GM12878 (cell line): Measurements from ENCODE around the gene GADL1. TPM values are rescaled to one million over a fixed set of nuclear protein-coding genes. Genes with fewer than 3 reads are reported as not detected.

Experiments
- ATAC-seq: fragments of 200-7000 bp; cut with Tn5 transposase; 3 replicates; pipeline ENCODE4 v1.9.1; 2020; ENCODE audit warnings: mild to moderate bottlenecking, moderate library complexity
- BruUV-seq: library from RNA; stranded (reverse); fragments of 400-500 nt; replicated peaks from 2 replicates; lab custom pipeline; 2021; lab: Mats Ljungman, UMichigan
- CTCF ChIA-PET: fragments of 300-600 bp; sonication (Branson Sonifier 250); formaldehyde crosslinking; extraction: SDS; loops from one replicate; lab custom pipeline; 2021; ENCODE audit warnings: inconsistent platforms; lab: Yijun Ruan, JAX
- POLR2A ChIA-PET: fragments of 350-600 bp; formaldehyde crosslinking; extraction: SDS; loops from one replicate; lab custom pipeline; 2021; ENCODE audit warnings: inconsistent platforms; lab: Charles Lee
- RAD21 ChIA-PET: fragments of 300-600 bp; sonication (Branson Sonifier 250); formaldehyde crosslinking; loops from one replicate; lab custom pipeline; 2023; ENCODE audit warnings: antibody characterized with exemption; ENCODE audit not compliant: unreplicated experiment; lab: Charles Lee
- SMC1A ChIA-PET: fragments of 300-600 bp; sonication (Branson Sonifier 250); formaldehyde crosslinking; loops from one replicate; lab custom pipeline; 2023; ENCODE audit not compliant: unreplicated experiment, uncharacterized antibody; lab: Charles Lee
- DNase-seq: peaks from one replicate; pipeline ENCODE4 v3.0.0-alpha.2; 2011; ENCODE audit warnings: low read depth, low spot score
- FAIRE-seq: peaks from 3 replicates; lab custom pipeline; 2011; peaks lifted over from hg19 to GRCh38; lab: Jason Lieb, UNC
- H2AFZ ChIP-seq: 2 replicates; pipeline ENCODE4 v1.6.0; 2011; ENCODE audit warnings: low read depth, low read length, control low read depth; ENCODE audit not compliant: control insufficient read depth
- H3K27ac ChIP-seq: 2 replicates; pipeline ENCODE4 v1.5.1; 2011; ENCODE audit warnings: control low read depth; ENCODE audit not compliant: control insufficient read depth, insufficient read depth
- H3K27me3 ChIP-seq, 2 experiments: replicated peaks in 1 of 2; 2 replicates each; pipeline versions ENCODE4 v1.6.0 to v1.6.1; 2011; ENCODE audit warnings: low read length in 1 of 2; ENCODE audit not compliant: control insufficient read depth in 2 of 2, insufficient read depth in 2 of 2
- H3K36me3 ChIP-seq, 2 experiments: 2 replicates each; pipeline ENCODE4 v1.5.1; 2011; ENCODE audit warnings: low read length in 1 of 2; ENCODE audit not compliant: control insufficient read depth in 2 of 2, insufficient read depth in 2 of 2
- H3K4me1 ChIP-seq: 2 replicates; pipeline ENCODE4 v1.6.1; 2011; ENCODE audit warnings: mild to moderate bottlenecking, low read length, moderate library complexity, mixed read lengths; ENCODE audit not compliant: control insufficient read depth, insufficient read depth
- H3K4me2 ChIP-seq: 2 replicates; pipeline ENCODE4 v1.6.0; 2011; ENCODE audit warnings: control low read depth; ENCODE audit not compliant: control insufficient read depth, insufficient read depth
- H3K4me3 ChIP-seq: fragments of 200-600 bp; sonication (generic); 2 replicates; pipeline ENCODE4 v1.5.1; 2016
- H3K79me2 ChIP-seq: 2 replicates; pipeline ENCODE4 v1.6.0; 2011; ENCODE audit warnings: low read length; ENCODE audit not compliant: control insufficient read depth, insufficient read depth
- H3K9ac ChIP-seq: 2 replicates; pipeline ENCODE4 v1.8.0; 2011; ENCODE audit warnings: low read length, control low read depth, mixed read lengths; ENCODE audit not compliant: control insufficient read depth, insufficient read depth
- H3K9me3 ChIP-seq: replicated peaks from 3 replicates; pipeline ENCODE4 v1.5.1; 2011; ENCODE audit warnings: mild to moderate bottlenecking, low read length; ENCODE audit not compliant: control insufficient read depth, insufficient read depth
- H4K20me1 ChIP-seq: 2 replicates; pipeline ENCODE4 v1.6.0; 2011; ENCODE audit not compliant: control insufficient read depth, insufficient read depth
- ASH2L ChIP-seq: fragments of 300-600, 200-600 bp; sonication (generic); IDR thresholded peaks from 2 replicates; pipeline ENCODE4 v1.6.1; 2017; ENCODE audit warnings: low read depth, mild to moderate bottlenecking, borderline replicate concordance
- BCLAF1 ChIP-seq: fragments of 450-650 bp; IDR thresholded peaks from 2 replicates; pipeline ENCODE4 v1.6.1; 2017; ENCODE audit warnings: antibody characterized with exemption, mild to moderate bottlenecking, moderate library complexity
- ESRRA ChIP-seq: IDR thresholded peaks from 2 replicates; pipeline ENCODE4 v1.6.1; 2012; ENCODE audit warnings: mild to moderate bottlenecking, low read length, improper control_type of control experiment
- MEF2B ChIP-seq: fragments of 450-650 bp; IDR thresholded peaks from 2 replicates; pipeline ENCODE4 v1.6.1; 2018; ENCODE audit warnings: mild to moderate bottlenecking, moderate library complexity; ENCODE audit not compliant: partially characterized antibody, poor library complexity, severe bottlenecking
- MYB ChIP-seq: fragments of 150-350 bp; IDR thresholded peaks from 2 replicates; pipeline ENCODE4 v1.6.1; 2014; ENCODE audit warnings: mild to moderate bottlenecking, low read depth, low read length, borderline replicate concordance
- NKRF ChIP-seq: fragments of 450-650 bp; conservative IDR thresholded peaks from 2 replicates; pipeline ENCODE4 v1.6.1; 2017; ENCODE audit warnings: mild to moderate bottlenecking, moderate library complexity
- NRF1 ChIP-seq: conservative IDR thresholded peaks from 2 replicates; pipeline ENCODE4 v1.6.1; 2011; ENCODE audit warnings: mild to moderate bottlenecking, low read depth, low read length, improper control_type of control experiment
- RAD51 ChIP-seq: fragments of 450-650 bp; IDR thresholded peaks from 2 replicates; pipeline ENCODE4 v1.6.1; 2016; ENCODE audit warnings: moderate library complexity, mild to moderate bottlenecking, inconsistent platforms
- RCOR1 ChIP-seq: conservative IDR thresholded peaks from 2 replicates; pipeline ENCODE4 v1.6.1; 2012; ENCODE audit warnings: low read depth, low read length, improper control_type of control experiment
- STAT3 ChIP-seq: IDR thresholded peaks from 2 replicates; pipeline ENCODE4 v1.6.1; 2011; ENCODE audit warnings: low read depth, low read length, improper control_type of control experiment
- YY1 ChIP-seq: IDR thresholded peaks from 2 replicates; pipeline ENCODE4 v1.6.1; 2011; ENCODE audit warnings: low read depth, mild to moderate bottlenecking, low read length
- WGBS: methylation state at CpG from one replicate; pipeline ENCODE4 v1.1.6; 2016; ENCODE audit warnings: low lambda C conversion rate; ENCODE audit not compliant: insufficient replicate concordance, insufficient coverage; ENCODE audit errors: missing lambda C conversion rate; 5-methylcytosine and 5-hydroxymethylcytosine counted together
- in situ Hi-C: fragments of 300-500 bp; cut with MboI; formaldehyde crosslinking; loops from 9 replicates; pipeline ENCODE4 v1.14.3; 2018; ENCODE audit warnings: mixed read lengths
- intact Hi-C: fragments of 100-400 bp; cut with micrococcal nuclease; formaldehyde crosslinking; loops from one replicate; pipeline ENCODE4 v1.14.2; 2022; ENCODE audit not compliant: unreplicated experiment
- polyA plus RNA-seq, 11 experiments: library from polyadenylated mRNA; depleted of rRNA in 4 of 11; unstranded in 6 of 11; stranded (reverse) in 5 of 11; fragments of >200 nt; fragmentation: Nextera tagmentation in 4 of 11; fragmentation: Illumina TruSeq in 1 of 11; extraction: Ambion mirVana in 4 of 11; extraction: Trizol in 1 of 11; gene quantifications; 1 replicate in 1 of 11; 2 replicates in 10 of 11; pipeline versions ENCODE4 v1.2.1 to v1.2.3, GENCODE V29; 2011 to 2016; ENCODE audit warnings: inconsistent platforms in 2 of 11, missing spikeins in 2 of 11, low read depth in 1 of 11
- total RNA-seq, 4 experiments: library from RNA; depleted of rRNA in 3 of 4; stranded (reverse); fragments of >200 nt in 3 of 4; fragmentation: Illumina TruSeq in 1 of 4; extraction: Trizol in 1 of 4; gene quantifications; 2 replicates each; pipeline versions ENCODE4 v1.2.1 to v1.2.3, GENCODE V29; 2013 to 2021
- TF ChIP-seq, protein P1 (sequence below): fragments of 450-650 bp; IDR thresholded peaks from 2 replicates; pipeline ENCODE4 v1.6.1; 2014; ENCODE audit warnings: mild to moderate bottlenecking

Gene GADL1
- total and polyA plus RNA-seq, 10 of the 15 experiments (the other 5 are each of a cell fraction or from before 2014, with no cell fraction given): 0.04 TPM; not detected in 9

- intact Hi-C loops (no loop called here), in situ Hi-C loops (no loop called here)
- Histone ChIP-seq H3K4me3 (no peak overlapping the region), H2AFZ (no peak overlapping the region), H4K20me1 (no peaks in the 10 kb centered on the region), H3K4me1 (no peaks in the 10 kb centered on the region), H3K4me2 (no peak overlapping the region), H3K36me3 (no peaks in the 10 kb centered on the region), H3K9ac (no peak overlapping the region), H3K79me2 (no peaks in the 10 kb centered on the region), H3K9me3 (no peaks in the 10 kb centered on the region), H3K27ac (no peak overlapping the region), H3K27me3 (no peaks in the 10 kb centered on the region)
- no peak for FAIRE-seq
- ChIA-PET POLR2A (no interaction called here), CTCF (no interaction called here), SMC1A (no interaction called here), RAD21 (no interaction called here)
- no TSS peak for BruUV-seq
- DNase-seq: no peak
- ATAC-seq: no peak; the same call in 2 of the 3 replicates
- TF ChIP-seq BCLAF1: no peak
- 13% methylated on average over 3 of the region's 3 CpGs for whole genome bisulfite sequencing
These were observed 46.9 kb downstream of the GADL1 start for GRCh38 chr3:30847592-30847991.

DNA sequence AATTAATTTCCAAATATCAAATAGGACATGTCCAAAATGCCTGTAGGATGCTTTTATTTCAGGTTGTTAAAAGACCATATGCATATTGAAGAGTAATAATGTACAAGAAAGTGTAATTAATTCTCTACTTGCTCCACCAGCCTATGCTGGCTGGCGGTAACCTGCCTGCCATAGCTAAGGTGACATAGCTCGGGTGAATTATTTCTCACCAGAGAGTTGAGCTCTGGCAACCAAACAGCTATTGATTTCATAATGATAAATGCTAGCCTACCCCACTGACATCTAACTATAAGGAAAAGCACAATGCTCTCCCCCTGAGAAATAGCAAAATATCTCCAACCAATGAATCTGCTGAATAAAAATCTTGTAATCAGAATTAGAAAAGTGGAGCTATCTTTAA, 48.9 kb downstream of the GADL1 start:
- no peaks in the 10 kb centered on the region for H3K36me3 ChIP-seq
- no peak overlapping the region for H3K4me2 ChIP-seq
- no peak overlapping the region for H2AFZ ChIP-seq
- no TSS peak for BruUV-seq
- H3K27me3 ChIP-seq: no peaks in the 10 kb centered on the region
- intact Hi-C loops (no loop called here), in situ Hi-C loops (no loop called here)
- DNase-seq (no peak), FAIRE-seq (no peak), ATAC-seq (no peak)
- ChIA-PET SMC1A (interaction anchor here (1.5 kb wide), 1 partner anchor 11 kb away, joined by 3 read pairs; no protein-coding TSS in a partner anchor), RAD21 (interaction anchor here (0.7 kb wide), 1 partner anchor 723 kb away, joined by 3 read pairs; no protein-coding TSS in a partner anchor), CTCF (interaction anchor here (0.6 to 1.2 kb wide), 2 partner anchors 10 to 710 kb away, joined by 3 read pairs; no protein-coding TSS in a partner anchor), POLR2A (no interaction called here)
- H3K9ac ChIP-seq: no peak overlapping the region
- WGBS: 100% methylated on average over 2 of the region's 2 CpGs
- no peak overlapping the region for H3K4me3 ChIP-seq
- no peaks in the 10 kb centered on the region for H3K79me2 ChIP-seq
- no peaks in the 10 kb centered on the region for H4K20me1 ChIP-seq
- H3K9me3 ChIP-seq: no peaks in the 10 kb centered on the region
- no peak overlapping the region for H3K27ac ChIP-seq
- H3K4me1 ChIP-seq: no peaks in the 10 kb centered on the region
- no peak for TF ChIP-seq ASH2L
- TF ChIP-seq RCOR1: no peak
- TF ChIP-seq NRF1: no peak
- TF ChIP-seq MYB: no peak
- TF ChIP-seq YY1: no peak
- TF ChIP-seq STAT3: no peak
- TF ChIP-seq, protein P1, sequence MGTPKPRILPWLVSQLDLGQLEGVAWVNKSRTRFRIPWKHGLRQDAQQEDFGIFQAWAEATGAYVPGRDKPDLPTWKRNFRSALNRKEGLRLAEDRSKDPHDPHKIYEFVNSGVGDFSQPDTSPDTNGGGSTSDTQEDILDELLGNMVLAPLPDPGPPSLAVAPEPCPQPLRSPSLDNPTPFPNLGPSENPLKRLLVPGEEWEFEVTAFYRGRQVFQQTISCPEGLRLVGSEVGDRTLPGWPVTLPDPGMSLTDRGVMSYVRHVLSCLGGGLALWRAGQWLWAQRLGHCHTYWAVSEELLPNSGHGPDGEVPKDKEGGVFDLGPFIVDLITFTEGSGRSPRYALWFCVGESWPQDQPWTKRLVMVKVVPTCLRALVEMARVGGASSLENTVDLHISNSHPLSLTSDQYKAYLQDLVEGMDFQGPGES: no peak
- TF ChIP-seq ESRRA: no peak
- TF ChIP-seq NKRF: no peak
- no peak for TF ChIP-seq RAD51
- no peak for TF ChIP-seq MEF2B
